ENCODE results near the gene CYBA.
A peak's percentile ranks its signal among the peaks of the same experiment; 100 is the strongest.
"Not testable (repeated sequence)": the region's sequence is repeated elsewhere in the genome, so short reads cannot be mapped to it uniquely, and the experiment has no call there.

Gene CYBA

DNA sequence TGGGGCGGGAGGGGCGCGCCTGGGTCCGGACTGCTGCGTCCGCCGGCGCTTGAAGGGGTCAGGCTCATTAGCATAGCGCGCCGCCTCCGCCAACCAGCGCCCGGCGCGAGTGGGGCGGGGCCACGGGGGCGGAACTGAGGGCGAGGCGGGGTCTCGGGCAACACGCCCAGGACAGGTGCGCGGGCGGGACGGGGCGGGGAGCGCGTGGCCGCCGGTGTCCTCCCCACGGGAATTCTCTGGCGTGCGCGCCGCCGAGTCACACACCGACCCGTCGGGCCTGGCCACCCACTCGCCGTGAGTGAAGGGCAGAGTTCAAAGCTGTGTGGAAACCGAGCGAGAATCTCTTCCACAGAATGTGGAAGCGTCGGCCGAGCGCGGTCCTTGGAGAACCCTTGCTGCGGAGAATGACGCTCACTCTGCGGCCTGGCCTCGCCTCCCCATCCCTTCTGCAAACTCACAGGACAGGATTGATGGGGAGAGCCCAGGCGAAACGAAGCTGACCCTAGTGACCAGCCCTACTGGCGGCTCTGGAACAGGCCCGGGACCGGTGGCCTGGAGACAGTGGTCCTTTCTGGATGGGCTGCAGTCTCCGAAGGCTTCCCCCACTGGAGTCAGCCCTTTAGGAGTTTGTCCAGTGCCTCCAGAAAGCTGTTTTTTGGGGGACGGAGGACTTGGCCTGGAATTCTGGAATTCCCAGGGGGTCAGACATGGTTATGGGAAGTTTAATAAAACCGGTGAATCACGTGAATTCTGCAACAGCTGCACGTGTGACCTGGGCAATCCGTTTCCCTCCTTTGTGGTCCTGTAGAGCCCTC, 35.8 kb upstream of the CYBA start, which contains the start of gene SNAI3:
SNAI3 (minus strand) TSS at position 69 of the 815 bp plus-strand sequence. CDS start 101 bp downstream, outside the sequence.
- peak; percentile 66 for DNase-seq (ENCODE audit: low read depth, low spot score)

- no peak for DNase-seq (ENCODE audit: low read depth, low spot score)
Observed at GRCh38 chr16:88686062-88686438, 35.2 kb upstream of the CYBA start.

DNA sequence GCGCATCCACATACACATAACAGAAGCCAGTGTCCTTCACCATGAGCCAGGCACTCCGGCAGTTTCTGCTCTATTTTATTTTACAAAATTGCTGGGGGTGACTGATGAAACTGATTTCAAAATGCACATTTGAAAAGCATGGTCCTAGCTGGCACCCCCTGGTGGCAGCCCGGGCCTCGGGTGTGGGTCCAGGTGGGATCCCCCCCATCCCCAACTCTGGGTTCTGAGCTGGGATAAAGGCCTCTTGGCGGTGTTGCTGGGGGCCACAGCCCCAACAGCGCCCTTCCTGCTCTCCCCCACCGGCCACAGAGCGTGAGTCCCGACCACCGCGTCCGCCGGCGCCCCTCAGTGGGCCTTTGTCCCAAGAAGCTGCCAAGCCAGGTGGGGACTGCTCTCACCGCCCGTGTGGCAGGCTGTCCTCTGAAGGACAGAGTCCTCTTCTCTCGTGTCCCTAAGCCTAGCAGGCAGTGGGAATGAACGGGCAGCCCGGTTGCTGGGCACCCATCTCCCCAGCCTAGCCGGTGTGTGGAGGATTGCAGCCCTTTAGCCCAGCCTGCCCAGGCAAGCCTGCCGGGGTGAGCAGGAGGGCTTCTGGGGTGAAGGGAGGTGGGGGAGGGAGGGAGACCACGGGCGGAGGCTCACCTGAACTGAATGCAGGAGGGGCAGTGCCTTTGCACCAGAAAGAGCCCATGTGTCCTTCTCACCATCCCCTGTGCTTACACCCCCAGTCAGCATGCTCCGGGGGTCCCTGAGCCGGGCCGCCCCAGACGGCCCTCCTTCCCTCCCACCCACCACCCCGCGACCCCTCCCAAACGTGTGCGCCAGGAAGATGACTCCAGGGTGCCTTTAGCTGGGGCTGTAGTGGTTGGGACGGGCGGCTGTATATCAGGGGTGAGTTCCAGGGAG, 34.6 kb upstream of the CYBA start:
- peak; percentile 53 for DNase-seq (ENCODE audit: low read depth, low spot score)

DNA sequence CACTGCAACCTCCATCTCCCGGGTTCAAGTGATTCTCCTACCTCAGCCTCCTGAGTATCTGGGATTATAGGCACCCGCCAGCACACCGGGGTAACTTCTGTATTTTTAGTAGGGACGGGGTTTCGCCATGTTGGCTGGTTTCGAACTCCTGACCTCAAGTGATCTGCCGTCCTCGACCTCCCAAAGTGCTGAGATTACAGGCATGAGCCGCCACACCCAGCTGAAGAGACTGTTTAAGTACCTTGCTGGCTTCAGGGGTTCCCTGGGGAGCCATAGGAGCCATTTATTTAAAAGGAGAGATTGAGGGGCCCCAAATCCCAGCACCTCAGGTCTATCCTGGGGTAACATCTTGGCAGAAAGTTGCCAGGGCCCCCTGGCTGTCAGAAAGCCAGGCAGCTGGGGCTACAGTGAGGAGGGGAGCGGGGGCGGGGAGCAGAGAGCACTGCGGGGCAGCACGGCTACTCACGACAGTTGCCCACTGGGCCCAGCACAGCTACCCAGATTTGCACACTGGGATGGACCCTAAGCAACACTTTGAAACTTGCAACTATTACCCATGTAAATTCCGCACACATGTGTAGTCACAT, 33.8 kb upstream of the CYBA start:
- DNase-seq (ENCODE audit: low read depth, low spot score): no peak

DNA sequence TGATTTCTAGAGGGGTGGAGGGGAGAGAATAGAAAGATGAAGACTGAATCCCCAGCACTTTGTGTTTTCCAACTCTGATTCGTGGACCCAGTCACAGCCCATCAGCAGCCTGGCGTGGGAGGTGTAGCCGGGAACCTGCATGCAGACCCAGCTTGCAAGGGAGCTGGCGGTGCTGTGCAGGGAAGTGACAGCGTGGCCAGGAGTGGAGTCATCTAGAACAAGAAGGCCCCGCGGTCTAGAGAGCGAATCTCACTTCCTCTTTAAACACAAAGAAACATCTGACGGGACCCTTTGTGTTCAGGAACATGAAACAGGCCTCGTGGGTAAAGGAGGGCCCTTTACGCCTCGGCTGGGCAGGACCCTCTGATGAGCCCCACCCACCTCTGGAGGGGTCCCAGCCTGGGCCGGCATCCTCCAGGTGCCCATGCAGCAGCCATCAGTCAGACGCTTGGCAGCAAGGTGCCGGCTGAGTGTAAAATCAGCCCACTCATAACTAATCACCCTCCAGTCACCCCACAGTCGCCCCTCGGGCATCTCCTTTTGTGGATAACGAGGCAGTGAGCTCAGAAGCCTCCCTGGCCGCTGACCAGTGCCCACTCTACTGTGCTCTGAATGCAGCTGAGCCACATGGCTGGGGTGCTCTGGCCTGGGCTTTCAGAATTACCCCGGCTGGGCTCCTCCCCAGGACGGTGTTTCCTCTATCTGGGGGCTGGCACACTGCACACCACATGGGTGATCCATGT, 31.0 kb upstream of the CYBA start:
- DNase-seq (ENCODE audit: low read depth, low spot score): no peak

DNA sequence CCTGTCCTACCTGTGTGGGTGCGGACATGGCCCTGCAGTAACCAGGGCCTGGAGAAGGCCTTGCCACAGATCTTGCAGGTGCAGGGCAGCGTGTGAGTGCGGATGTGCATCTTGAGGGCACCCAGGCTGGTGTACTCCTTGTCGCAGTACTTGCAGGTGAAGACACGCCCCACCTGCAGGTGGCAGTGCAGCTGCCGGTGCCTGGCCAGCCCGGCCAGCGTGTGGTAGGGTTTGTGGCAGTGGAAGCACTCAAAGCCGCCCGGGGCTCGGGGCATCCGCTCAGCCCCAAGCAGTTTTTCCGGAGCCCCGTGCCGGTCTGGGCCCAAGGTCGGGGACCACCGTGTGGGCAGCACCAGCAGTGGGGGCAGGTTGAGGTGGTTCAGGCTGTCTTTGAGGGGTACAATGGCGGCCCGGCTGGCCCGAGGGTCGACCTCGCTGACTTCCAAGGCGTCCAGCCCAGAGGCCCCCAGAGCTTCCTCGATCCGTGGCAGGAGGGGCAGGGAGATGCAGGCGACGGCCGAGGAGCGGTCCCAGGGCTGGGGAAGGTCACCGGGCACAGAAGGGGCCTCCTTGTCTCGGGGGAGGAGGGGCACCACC, 30.3 kb upstream of the CYBA start:
- no peak for DNase-seq (ENCODE audit: low read depth, low spot score)

- DNase-seq (ENCODE audit: low read depth, low spot score): no peak
Observed at GRCh38 chr16:88680554-88681083, 29.8 kb upstream of the CYBA start.

DNA sequence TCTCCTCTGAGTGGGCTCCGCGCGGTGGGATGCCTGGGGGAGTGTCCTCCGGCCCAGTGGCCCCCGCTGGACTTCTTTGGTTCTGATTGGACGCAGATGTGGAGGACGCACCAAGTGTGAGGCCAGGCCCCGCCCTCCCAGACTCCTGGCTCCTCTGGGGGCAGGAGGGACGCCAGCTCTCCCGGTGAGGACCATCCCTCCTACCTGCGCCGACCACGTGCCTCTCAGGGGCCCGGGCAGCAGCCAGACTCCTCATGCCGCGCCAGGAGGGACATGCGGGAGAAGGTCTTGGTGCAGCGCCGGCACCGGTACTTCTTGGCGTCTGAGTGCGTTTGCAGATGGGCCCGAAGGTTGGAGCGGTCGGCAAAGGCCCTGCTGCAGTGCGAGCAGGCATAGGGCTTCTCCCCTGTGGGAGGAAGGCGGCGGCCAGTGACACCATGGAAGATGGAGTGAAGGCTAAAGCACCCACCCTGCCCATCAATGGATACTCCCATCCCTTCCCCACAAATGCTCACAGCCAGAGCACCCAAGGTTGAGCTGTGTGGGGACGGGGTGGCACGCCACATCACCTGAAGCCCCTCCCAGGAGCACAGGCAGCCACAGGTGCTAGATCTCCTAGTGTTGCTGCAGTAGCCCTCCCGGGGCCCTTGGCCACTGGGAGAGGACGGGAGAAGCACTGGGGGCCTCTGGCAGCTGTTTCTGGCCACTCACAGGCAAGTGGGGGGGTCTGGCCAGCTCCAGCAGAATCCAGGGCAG, 27.5 kb upstream of the CYBA start:
- no peak for DNase-seq (ENCODE audit: low read depth, low spot score)

- DNase-seq (ENCODE audit: low read depth, low spot score): no peak
Observed at GRCh38 chr16:88677721-88678120, 26.9 kb upstream of the CYBA start.

GRCh38 chr16:88676502-88677242, 25.8 kb upstream of the CYBA start:
- DNase-seq (ENCODE audit: low read depth, low spot score): no peak

DNA sequence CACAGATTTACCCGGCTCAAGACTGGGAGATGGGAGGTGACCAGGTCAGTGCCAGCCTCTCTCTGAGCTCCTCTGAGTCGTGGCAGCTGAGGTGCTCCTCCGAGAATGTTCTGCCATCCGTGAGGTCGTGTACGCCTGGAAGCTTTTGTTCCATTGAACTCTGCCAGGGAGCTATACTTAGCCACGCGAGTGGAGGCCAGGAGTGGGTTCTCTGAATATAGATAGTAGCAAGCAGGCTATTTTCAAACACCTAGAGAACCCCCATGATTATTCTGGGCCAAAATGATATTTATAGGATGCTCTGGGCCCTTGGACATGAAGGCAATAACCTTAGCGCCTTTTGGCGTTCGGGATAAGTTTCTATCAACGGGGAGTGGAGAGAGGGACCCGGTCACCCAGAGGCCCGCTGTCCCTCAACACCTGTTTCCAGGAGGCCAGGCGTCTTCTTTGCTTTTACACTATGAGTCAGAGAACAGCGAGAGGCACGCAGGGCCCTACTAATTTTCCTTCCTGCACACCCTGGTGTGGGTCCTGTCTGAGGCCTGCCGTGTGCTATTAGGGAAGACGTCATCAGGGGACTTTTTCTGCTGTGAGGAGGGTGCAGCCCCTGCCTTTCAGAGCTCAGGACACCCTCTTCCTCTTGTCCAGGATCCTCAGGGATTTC, 23.0 kb upstream of the CYBA start:
- no peak for DNase-seq (ENCODE audit: low read depth, low spot score)

GRCh38 chr16:88672776-88673175, 21.9 kb upstream of the CYBA start:
- DNase-seq (ENCODE audit: low read depth, low spot score): no peak

DNA sequence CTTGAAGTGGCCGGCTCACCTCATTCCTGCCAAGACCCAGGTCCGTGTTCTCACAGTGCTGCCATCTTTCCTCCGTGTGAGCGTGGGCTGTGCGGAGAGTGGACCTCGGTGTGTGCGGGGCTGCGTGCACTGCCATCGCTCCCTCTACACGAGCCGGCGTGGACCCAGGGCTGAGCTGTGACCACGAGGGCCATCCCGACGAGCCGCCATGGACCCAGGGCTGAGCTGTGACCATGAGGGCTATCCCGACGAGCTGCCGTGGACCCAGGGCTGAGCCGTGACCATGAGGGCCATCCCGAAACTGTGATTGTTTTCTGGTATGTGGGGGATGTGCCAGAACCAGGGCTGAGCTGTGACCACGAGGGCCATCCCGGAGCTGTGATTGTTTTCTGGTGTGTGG, 21.0 kb upstream of the CYBA start:
- DNase-seq (ENCODE audit: low read depth, low spot score): no peak

GRCh38 chr16:88669980-88670379, 19.1 kb upstream of the CYBA start:
- DNase-seq (ENCODE audit: low read depth, low spot score): no peak

- DNase-seq (ENCODE audit: low read depth, low spot score): not testable (repeated sequence)
Observed at GRCh38 chr16:88669493-88669892, 18.6 kb upstream of the CYBA start.

DNA sequence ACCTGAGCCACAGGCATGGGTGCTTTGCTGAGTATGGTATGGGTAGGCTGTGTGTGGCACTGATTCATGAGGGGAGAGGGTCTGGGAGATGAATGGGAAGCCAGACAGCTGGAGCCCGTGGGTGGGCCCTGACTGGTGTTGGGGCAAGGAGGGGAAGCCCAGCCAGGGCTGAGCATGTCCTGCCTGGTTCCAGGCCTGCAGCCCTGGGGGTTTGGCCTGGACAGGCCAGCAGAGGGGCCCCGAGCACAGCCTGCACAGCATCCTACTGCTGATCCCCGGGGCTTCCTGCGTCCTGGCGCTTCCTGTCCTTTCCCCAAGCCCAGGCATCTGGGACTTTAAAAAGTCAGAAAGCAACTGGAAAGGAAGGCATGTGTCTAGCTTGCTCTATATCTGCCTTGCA, 16.6 kb upstream of the CYBA start:
- DNase-seq (ENCODE audit: low read depth, low spot score): no peak

DNA sequence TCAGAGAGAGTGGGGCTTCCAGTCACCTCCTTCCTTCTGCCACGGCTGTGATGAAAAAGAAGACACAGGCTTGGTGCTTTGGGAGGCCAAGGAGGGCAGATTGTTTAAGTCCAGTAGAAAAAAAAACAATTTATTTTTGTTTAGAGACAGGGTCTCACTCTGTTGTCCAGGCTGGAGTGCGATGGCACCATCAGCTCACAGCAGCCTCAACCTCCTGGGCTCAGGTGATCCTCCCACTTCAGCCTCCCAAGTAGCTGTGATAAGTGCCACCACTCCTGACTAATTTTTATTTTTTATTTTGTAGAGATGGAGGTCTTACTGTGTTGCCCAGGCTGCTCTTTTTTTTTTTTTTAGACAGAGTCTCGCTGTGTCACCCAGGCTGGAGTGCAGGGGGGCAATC, 14.7 kb upstream of the CYBA start:
- DNase-seq (ENCODE audit: low read depth, low spot score): no peak

DNA sequence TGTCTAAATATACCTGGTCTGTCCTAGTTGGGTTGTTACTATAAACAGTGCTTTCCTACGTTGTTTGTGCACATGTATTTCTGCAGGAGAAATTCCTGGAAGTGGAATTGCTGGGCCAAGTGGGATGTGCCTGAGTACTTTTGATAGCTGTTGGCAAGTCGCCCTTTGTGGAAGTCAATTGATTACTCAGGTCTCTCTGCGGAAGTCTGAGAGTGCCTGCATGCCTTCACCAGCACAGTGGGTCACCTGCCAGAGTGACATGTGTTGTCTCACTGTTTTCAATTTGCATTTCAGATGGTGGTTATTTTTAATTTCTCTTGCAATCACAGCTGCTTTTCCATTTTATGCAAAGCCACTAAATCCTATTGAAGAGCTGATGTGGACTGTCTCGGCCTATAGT, 14.3 kb upstream of the CYBA start:
- no peak for DNase-seq (ENCODE audit: low read depth, low spot score)

Data from activated naive CD8-positive, alpha-beta T cell treated with anti-CD3 and anti-CD28 coated beads, Interleukin-2, amount 50 U/mL, for 16 hours (primary cell).